Nephron (organoid): ENCODE data around the gene PCBP4.

Experiments used
- H3K27ac Mint-ChIP-seq, 3 experiments: 2 replicates each; pipeline ENCODE4 v1.8.0; 2020; ENCODE audit warnings: mixed read lengths in 3 of 3, mild to moderate bottlenecking in 2 of 3, moderate library complexity in 1 of 3
- H3K27me3 Mint-ChIP-seq: 2 replicates; pipeline ENCODE4 v1.8.0; 2021; ENCODE audit warnings: low read depth, mild to moderate bottlenecking, moderate library complexity, mixed read lengths
- H3K36me3 Mint-ChIP-seq: 2 replicates; pipeline ENCODE4 v1.8.0; 2020; ENCODE audit warnings: low read depth, mixed read lengths
- H3K4me1 Mint-ChIP-seq: 2 replicates; pipeline ENCODE4 v1.8.0; 2020; ENCODE audit warnings: mixed read lengths
- H3K4me3 Mint-ChIP-seq, 3 experiments: 2 replicates each; pipeline ENCODE4 v1.8.0; 2020; ENCODE audit warnings: mild to moderate bottlenecking in 3 of 3, mixed read lengths in 3 of 3, moderate library complexity in 2 of 3
- H3K9me3 Mint-ChIP-seq: 2 replicates; pipeline ENCODE4 v1.8.0; 2020; ENCODE audit warnings: mixed read lengths
- TF ChIP-seq, protein P1 (sequence below), 3 experiments: fragments of 200-600 bp; sonication (generic); IDR thresholded peaks; one replicate each; pipeline ENCODE4 v1.5.0; 2021; ENCODE audit warnings: antibody characterized with exemption in 3 of 3; ENCODE audit not compliant: unreplicated experiment in 3 of 3

The PCBP4 gene

DNA sequence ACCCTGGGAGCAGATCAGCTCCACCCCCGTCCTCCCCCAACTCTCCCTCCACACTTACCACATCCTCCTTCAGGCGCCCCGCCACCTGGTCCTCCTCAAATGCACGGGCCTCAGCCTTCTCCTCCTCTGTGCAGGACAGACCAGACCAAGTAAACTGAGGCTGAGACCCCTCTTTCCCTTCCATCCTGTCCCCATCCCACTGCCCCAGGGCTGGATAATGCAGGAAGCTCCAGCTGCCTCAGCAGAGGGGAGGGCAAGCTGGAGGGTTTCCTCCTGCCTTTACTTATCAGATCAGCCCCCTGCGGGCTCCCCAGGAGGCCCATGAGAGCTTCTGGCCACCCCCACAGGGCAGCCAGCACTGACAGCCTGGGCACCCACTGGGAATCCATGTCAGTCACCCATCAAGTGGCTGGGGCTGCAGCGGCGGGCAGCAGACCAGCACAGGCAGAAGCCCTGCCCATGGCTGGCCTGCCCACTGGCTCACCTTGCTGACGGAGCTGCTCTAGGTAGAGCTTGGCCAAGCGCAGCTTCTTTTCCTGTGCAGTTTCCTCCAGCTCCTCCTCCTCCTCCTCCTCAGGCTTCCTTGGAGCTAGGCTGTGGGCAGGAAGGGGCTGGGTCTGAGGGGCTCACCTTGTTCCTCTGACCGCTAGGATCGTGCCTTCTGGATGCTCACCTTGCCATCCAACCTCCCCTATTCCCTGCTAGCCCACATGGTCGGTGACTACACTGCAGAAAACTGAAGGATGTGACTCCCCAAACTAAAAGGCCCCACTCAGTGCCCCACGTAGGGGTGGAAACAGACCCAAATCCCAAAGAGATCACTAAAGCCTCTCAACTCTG lies 29.4 kb downstream of the PCBP4 start:
- Mint-ChIP-seq H3K9me3 (no peaks in the 10 kb centered on the region), H3K4me3 (peak overlapping the region in 2 of 3 experiments; percentile 38 to 65), H3K36me3 (peaks cover 34% of the 10 kb centered on the region), H3K27ac (no peak overlapping the region), H3K27me3 (no peaks in the 10 kb centered on the region), H3K4me1 (peaks cover 25% of the 10 kb centered on the region)
- TF ChIP-seq, protein P1, sequence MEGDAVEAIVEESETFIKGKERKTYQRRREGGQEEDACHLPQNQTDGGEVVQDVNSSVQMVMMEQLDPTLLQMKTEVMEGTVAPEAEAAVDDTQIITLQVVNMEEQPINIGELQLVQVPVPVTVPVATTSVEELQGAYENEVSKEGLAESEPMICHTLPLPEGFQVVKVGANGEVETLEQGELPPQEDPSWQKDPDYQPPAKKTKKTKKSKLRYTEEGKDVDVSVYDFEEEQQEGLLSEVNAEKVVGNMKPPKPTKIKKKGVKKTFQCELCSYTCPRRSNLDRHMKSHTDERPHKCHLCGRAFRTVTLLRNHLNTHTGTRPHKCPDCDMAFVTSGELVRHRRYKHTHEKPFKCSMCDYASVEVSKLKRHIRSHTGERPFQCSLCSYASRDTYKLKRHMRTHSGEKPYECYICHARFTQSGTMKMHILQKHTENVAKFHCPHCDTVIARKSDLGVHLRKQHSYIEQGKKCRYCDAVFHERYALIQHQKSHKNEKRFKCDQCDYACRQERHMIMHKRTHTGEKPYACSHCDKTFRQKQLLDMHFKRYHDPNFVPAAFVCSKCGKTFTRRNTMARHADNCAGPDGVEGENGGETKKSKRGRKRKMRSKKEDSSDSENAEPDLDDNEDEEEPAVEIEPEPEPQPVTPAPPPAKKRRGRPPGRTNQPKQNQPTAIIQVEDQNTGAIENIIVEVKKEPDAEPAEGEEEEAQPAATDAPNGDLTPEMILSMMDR (IDR thresholded peaks at IDR 0.05; ENCODE audit: unreplicated experiment in 3 of 3) = no peak

- no peak overlapping the region for H3K27ac Mint-ChIP-seq
- TF ChIP-seq, protein P1 (IDR thresholded peaks at IDR 0.05; ENCODE audit: unreplicated experiment in 3 of 3) = no peak
- no peak overlapping the region for H3K4me3 Mint-ChIP-seq
- peaks cover 34% of the 10 kb centered on the region for H3K36me3 Mint-ChIP-seq
- H3K27me3 Mint-ChIP-seq = no peaks in the 10 kb centered on the region
- peaks cover 22% of the 10 kb centered on the region for H3K4me1 Mint-ChIP-seq
- H3K9me3 Mint-ChIP-seq = no peaks in the 10 kb centered on the region
These were observed 30.2 kb downstream of the PCBP4 start for GRCh38 chr3:51937014-51937413.

- Mint-ChIP-seq H3K27ac (no peak overlapping the region), H3K9me3 (no peaks in the 10 kb centered on the region), H3K4me3 (no peak overlapping the region), H3K36me3 (peaks cover 38% of the 10 kb centered on the region), H3K4me1 (peaks cover 14% of the 10 kb centered on the region), H3K27me3 (no peaks in the 10 kb centered on the region)
- TF ChIP-seq, protein P1 (IDR thresholded peaks at IDR 0.05; ENCODE audit: unreplicated experiment in 3 of 3) = no peak
These were observed 31.1 kb downstream of the PCBP4 start for GRCh38 chr3:51935886-51936755.

DNA sequence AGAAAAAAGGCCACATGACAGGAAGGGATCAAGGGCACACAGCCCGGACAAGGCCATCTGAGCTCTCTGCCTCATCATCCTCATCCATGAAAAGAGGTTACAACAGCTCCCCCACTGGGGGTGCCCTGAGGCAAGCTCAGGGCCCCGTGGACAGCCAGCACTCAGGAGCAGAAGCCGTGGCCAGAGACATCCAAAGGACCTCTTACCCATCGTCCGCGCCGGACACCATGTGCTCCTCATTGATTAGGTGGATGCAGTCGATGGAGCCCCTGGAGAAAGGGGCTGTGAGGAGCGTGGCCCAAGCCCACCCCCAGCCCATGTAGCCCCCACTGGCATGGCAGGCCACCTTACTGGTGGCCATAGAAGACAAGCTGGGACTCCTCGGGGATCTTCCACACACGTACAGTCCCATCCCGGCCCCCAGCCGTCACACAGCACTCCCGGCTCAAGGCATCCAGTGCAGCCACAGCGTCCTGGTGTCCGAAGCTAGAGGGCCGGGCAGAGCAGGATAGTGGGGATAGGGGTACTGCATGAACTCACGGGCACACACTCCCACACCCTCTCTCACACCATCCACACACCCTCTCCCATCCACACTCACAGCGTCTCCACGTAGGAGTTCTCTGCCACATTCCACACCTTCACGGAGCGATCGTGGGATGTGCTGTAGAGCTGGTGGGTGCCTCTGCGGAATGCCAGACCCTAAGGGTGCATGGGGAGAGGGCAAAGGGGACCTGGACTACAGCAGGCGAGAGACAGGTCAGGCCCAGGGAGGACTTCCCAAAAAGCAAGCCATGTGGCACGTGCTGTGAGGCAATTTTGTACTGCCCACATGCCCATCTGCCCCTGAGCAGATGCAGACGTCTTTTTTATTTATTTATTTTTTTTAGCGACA lies 32.0 kb downstream of the PCBP4 start:
- peaks cover 39% of the 10 kb centered on the region for H3K36me3 Mint-ChIP-seq
- H3K9me3 Mint-ChIP-seq = no peaks in the 10 kb centered on the region
- no peak overlapping the region for H3K4me3 Mint-ChIP-seq
- TF ChIP-seq, protein P1 (IDR thresholded peaks at IDR 0.05; ENCODE audit: unreplicated experiment in 3 of 3) = no peak
- H3K27me3 Mint-ChIP-seq = no peaks in the 10 kb centered on the region
- H3K4me1 Mint-ChIP-seq = peaks cover 6% of the 10 kb centered on the region
- H3K27ac Mint-ChIP-seq = no peak overlapping the region

- TF ChIP-seq, protein P1 (IDR thresholded peaks at IDR 0.05; ENCODE audit: unreplicated experiment in 3 of 3) = no peak
- Mint-ChIP-seq H3K36me3 (peaks cover 39% of the 10 kb centered on the region), H3K4me3 (no peak overlapping the region), H3K9me3 (no peaks in the 10 kb centered on the region), H3K27ac (no peak overlapping the region), H3K27me3 (no peaks in the 10 kb centered on the region), H3K4me1 (peaks cover 3% of the 10 kb centered on the region)
These were observed 33.0 kb downstream of the PCBP4 start for GRCh38 chr3:51934139-51934850.
